ENCODE measurements around the gene CABLES1.
"Not testable (repeated sequence)": the region's sequence is repeated elsewhere in the genome, so short reads cannot be mapped to it uniquely, and the experiment has no call there.

CABLES1 gene

GRCh38 chr18:23257686-23258565 lies 122.6 kb downstream of the CABLES1 start:
- TF ChIP-seq POLR2A (IDR thresholded peaks at IDR 0.05; ENCODE audit: low read depth, low read length) = no peak
- DNase-seq (ENCODE audit: insufficient read length, low spot score) = peak; percentile 16
- no peak for FAIRE-seq

- DNase-seq (ENCODE audit: insufficient read length, low spot score) = no peak
- FAIRE-seq = no peak
- TF ChIP-seq POLR2A (IDR thresholded peaks at IDR 0.05; ENCODE audit: low read depth, low read length) = no peak
Observed at GRCh38 chr18:23258566-23259469, 123.5 kb downstream of the CABLES1 start.

GRCh38 chr18:23259701-23260681 lies 124.7 kb downstream of the CABLES1 start:
- FAIRE-seq (no peak), DNase-seq (ENCODE audit: insufficient read length, low spot score) (peak; percentile 38)
- TF ChIP-seq POLR2A (IDR thresholded peaks at IDR 0.05; ENCODE audit: low read depth, low read length) = no peak

- TF ChIP-seq POLR2A (IDR thresholded peaks at IDR 0.05; ENCODE audit: low read depth, low read length) = no peak
- FAIRE-seq (no peak), DNase-seq (ENCODE audit: insufficient read length, low spot score) (no peak)
Observed at GRCh38 chr18:23260926-23261590, 125.8 kb downstream of the CABLES1 start.

GRCh38 chr18:23263551-23264235 lies 128.4 kb downstream of the CABLES1 start:
- DNase-seq (ENCODE audit: insufficient read length, low spot score) = no peak
- TF ChIP-seq POLR2A (IDR thresholded peaks at IDR 0.05; ENCODE audit: low read depth, low read length) = no peak
- no peak for FAIRE-seq

- no peak for TF ChIP-seq POLR2A (IDR thresholded peaks at IDR 0.05; ENCODE audit: low read depth, low read length)
- FAIRE-seq (no peak), DNase-seq (ENCODE audit: insufficient read length, low spot score) (no peak)
Observed at GRCh38 chr18:23265682-23266399, 130.6 kb downstream of the CABLES1 start.

- TF ChIP-seq POLR2A (IDR thresholded peaks at IDR 0.05; ENCODE audit: low read depth, low read length) = no peak
- no peak for FAIRE-seq
- DNase-seq (ENCODE audit: insufficient read length, low spot score) = no peak
Observed at GRCh38 chr18:23266717-23267446, 131.6 kb downstream of the CABLES1 start.

- TF ChIP-seq POLR2A (IDR thresholded peaks at IDR 0.05; ENCODE audit: low read depth, low read length) = no peak
- FAIRE-seq (no peak), DNase-seq (ENCODE audit: insufficient read length, low spot score) (no peak)
Observed at GRCh38 chr18:23267447-23267776, 132.1 kb downstream of the CABLES1 start.

- no peak for FAIRE-seq
- DNase-seq (ENCODE audit: insufficient read length, low spot score) = no peak
- TF ChIP-seq POLR2A (IDR thresholded peaks at IDR 0.05; ENCODE audit: low read depth, low read length) = no peak
Observed at GRCh38 chr18:23268641-23269040, 133.4 kb downstream of the CABLES1 start.

GRCh38 chr18:23269068-23269467 lies 133.8 kb downstream of the CABLES1 start:
- not testable (repeated sequence) for FAIRE-seq; DNase-seq (ENCODE audit: insufficient read length, low spot score)

GRCh38 chr18:23269928-23270327 lies 134.6 kb downstream of the CABLES1 start:
- DNase-seq (ENCODE audit: insufficient read length, low spot score) (no peak), FAIRE-seq (no peak)
- TF ChIP-seq POLR2A (IDR thresholded peaks at IDR 0.05; ENCODE audit: low read depth, low read length) = no peak
